Hematopoietic multipotent progenitor cell treated with erythropoietin and hydrocortisone succinate and interleukin-3 and kit ligand, for 6 days (in vitro differentiated cells): ENCODE measurements around the gene FNBP1.
A peak's percentile ranks its signal among the peaks of the same experiment; 100 is the strongest.
"Not testable (repeated sequence)": the region's sequence is repeated elsewhere in the genome, so short reads cannot be mapped to it uniquely, and the experiment has no call there.

Experiments used
- DNase-seq: peaks from one replicate; pipeline ENCODE4 v3.0.0-alpha.2; 2015

FNBP1 gene

GRCh38 chr9:129989740-129990139, 53.2 kb downstream of the FNBP1 start:
- no peak for DNase-seq

- DNase-seq: no peak
These were observed 53.7 kb downstream of the FNBP1 start for GRCh38 chr9:129989362-129989708.

- DNase-seq: no peak
These were observed 54.2 kb downstream of the FNBP1 start for GRCh38 chr9:129988607-129989361.

GRCh38 chr9:129987941-129988340, 55.0 kb downstream of the FNBP1 start:
- DNase-seq: no peak

GRCh38 chr9:129987047-129987446, 55.9 kb downstream of the FNBP1 start:
- DNase-seq: no peak

GRCh38 chr9:129984589-129984988, 58.4 kb downstream of the FNBP1 start:
- DNase-seq: not testable (repeated sequence)

- no peak for DNase-seq
These were observed 59.1 kb downstream of the FNBP1 start for GRCh38 chr9:129983891-129984290.

GRCh38 chr9:129981180-129981907, 61.6 kb downstream of the FNBP1 start:
- no peak for DNase-seq

- DNase-seq: not testable (repeated sequence)
These were observed 62.8 kb downstream of the FNBP1 start for GRCh38 chr9:129980224-129980623.

GRCh38 chr9:129979071-129979745, 63.8 kb downstream of the FNBP1 start:
- no peak for DNase-seq

- no peak for DNase-seq
These were observed 70.2 kb downstream of the FNBP1 start for GRCh38 chr9:129972816-129973215.

- peak; percentile 20 for DNase-seq
These were observed 74.1 kb downstream of the FNBP1 start for GRCh38 chr9:129968690-129969485.

GRCh38 chr9:129964901-129965734, 77.9 kb downstream of the FNBP1 start:
- no peak for DNase-seq

GRCh38 chr9:129962889-129963703, 79.9 kb downstream of the FNBP1 start:
- DNase-seq: peak; percentile 81

- peak; percentile 6 for DNase-seq
These were observed 80.5 kb downstream of the FNBP1 start for GRCh38 chr9:129962451-129962864.

- no peak for DNase-seq
These were observed 84.2 kb downstream of the FNBP1 start for GRCh38 chr9:129958796-129959195.

- DNase-seq: peak; percentile 95
These were observed 88.0 kb downstream of the FNBP1 start for GRCh38 chr9:129954868-129955550.

GRCh38 chr9:129953736-129954135, 89.3 kb downstream of the FNBP1 start:
- no peak for DNase-seq

- no peak for DNase-seq
These were observed 90.7 kb downstream of the FNBP1 start for GRCh38 chr9:129952337-129952736.

- no peak for DNase-seq
These were observed 93.2 kb downstream of the FNBP1 start for GRCh38 chr9:129949821-129950220.
